ENCODE data around the gene RRP8.

RRP8 gene

GRCh38 chr11:6599881-6600390 is 3.5 kb downstream of the RRP8 start:
- no peak for DNase-seq (ENCODE audit: low read depth)

DNA sequence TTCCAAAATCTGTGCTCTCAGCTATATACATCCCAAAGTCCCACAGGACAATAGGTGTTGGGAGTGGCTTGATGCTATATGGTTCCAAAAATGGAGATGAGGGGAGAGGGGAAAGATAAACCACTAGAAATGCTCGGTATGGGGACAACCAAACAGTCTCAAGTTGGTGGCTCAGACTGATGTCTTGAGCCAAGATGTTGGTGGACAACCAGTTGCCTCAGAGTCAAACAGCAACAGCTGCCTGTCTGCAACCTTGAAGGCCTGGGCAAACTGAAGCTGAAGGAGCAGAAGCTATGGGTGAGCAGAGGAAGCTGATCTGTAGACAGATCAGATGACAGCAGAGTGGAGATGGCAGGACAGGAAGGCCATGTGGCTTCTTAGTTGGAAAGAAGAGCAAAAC is 4.0 kb downstream of the RRP8 start:
- no peak for DNase-seq (ENCODE audit: low read depth)

DNA sequence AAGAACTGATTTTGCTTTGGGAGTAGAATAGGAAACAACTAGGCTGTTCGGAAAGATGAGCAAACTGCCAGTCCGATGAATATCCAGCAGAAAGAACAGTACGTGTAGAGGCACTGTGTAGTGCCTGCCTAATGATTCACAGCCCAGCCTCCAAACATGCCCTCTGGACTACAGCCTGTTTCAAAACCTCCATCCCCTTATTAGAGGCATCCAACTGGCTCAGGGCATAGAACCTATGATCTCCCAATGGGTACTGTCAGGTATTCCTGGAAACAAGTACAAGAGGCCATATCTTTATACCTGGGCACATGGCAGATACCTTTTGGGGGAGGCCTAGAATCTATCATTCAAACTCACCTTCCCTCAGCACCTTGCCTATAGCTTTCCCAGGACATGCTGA is 4.9 kb downstream of the RRP8 start:
- DNase-seq (ENCODE audit: low read depth), result no peak

DNA sequence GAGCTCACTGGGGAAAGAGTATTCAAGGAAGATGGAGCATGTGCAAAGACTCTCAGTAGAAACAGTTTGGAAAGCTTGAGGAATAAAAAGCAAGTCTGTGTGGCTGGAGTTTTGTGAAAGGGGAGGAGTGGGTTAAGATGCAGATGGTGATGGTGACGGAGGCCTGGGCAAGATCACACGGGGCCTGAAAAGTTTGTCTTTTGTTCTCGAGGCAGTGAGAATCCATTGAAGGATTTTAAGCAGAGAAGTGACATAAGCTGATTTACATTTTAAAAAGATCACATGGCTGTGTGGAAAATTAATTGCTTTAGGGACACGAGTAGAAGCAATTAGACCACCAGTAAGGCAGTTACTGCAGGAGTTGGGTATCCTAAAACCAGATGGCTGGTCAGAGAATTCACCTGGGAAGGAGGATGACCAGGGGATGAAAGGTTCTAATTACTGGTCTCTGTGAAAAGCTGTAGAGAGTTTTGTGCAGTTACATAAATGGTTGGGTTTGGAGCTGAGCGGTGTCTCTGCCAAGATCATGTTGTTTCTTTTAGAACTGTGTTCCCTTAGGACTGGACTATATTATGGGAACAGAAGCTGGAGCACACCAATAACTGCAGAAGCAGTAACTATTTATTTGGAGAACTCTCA is 7.1 kb downstream of the RRP8 start:
- no peak for DNase-seq (ENCODE audit: low read depth)

DNA sequence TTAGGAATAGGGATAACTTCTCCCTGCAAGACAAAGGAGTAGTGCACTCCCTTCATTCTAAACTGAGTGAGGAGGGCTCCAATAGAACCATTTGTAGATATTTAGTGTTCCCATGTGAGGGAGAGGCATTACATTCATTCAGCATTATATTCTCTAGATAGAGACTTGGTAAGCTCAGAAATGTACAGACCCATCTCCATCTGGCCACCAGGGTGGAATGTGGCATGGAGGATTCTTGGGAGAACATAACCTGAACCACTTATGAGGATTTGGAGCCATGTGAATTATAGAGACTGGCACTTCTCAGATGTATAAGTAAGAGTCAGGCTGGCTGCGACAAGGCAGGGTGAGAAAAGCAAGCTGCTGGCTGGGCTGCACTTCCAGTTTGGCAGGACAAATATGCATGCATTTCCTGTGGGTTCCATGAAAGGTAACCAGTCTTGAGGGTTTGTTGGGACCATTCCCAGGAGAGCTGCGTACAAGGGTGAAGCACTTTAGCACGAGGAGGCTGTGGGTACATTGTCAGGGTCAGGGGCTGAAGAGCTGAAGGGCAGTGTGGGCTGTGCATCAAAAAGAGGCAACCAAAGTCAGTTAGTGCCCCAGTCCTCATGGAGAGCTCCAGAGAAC is 9.2 kb downstream of the RRP8 start:
- DNase-seq (ENCODE audit: low read depth), result no peak

DNA sequence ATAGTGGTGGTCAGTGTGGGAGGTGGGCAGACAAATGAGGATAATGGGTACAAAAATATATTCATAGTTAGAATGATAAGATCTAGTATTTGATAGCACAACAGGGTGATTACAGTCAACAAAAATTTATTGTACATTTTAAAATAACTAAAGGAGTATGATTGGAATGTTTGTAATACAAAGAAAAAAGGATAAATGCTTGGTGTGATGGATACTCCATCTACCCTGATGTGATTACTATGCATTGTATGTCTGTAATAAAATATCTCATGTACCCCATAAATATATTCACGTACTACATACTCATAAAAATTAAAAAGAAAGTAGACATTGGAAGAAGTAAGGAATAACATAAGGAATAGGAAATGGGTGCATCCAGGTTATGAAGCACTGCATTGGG is 15.4 kb downstream of the RRP8 start:
- DNase-seq (ENCODE audit: low read depth), result no peak

GRCh38 chr11:6587360-6587953 is 16.0 kb downstream of the RRP8 start:
- no peak for DNase-seq (ENCODE audit: low read depth)

DNA sequence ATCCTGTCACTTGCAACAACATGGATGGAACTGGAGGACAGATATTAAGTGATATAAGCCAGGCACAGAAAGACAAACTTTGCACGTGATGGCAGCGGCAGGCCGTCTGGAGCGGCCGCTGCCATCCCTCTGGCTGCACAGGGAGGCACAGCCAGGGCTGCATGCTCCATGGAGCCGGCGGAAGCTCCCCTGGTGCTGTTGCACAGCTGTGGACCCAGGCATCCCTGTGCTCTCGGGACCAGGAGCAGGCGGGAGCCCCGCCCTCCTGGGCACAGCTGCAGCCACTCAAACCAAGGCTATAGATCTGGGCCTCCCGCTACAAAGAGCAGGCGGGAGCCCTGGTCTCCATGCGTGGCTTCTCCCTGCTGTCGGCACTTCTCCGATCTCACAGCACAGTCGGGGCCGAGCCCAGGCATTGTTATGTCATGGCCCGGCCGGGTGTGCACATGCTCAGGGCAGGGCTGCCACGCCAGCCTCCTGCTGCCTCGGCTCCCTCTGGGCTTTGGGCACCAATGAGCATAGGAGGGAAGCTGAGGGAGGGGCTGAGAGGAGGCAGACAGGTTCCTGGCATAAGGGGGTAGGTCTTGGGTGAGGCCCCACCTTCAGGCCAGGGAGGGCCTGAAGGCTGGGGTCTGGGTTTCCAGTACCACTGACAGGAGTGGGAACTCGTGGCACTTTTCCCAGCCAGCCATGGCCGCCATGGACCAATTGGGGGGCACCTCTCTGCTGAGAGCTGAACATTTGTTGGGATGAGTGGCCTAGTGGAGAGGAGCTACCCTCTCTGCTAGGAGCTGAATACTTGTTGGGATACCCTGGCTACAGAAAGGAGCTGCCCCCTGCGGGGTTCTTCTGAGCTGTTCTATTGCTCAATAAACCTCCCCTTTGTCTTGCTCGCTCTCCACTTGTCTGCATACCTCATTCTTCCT is 16.7 kb downstream of the RRP8 start:
- DNase-seq (ENCODE audit: low read depth), result no peak

GRCh38 chr11:6584528-6584927 is 18.9 kb downstream of the RRP8 start:
- DNase-seq (ENCODE audit: low read depth), result no peak

DNA sequence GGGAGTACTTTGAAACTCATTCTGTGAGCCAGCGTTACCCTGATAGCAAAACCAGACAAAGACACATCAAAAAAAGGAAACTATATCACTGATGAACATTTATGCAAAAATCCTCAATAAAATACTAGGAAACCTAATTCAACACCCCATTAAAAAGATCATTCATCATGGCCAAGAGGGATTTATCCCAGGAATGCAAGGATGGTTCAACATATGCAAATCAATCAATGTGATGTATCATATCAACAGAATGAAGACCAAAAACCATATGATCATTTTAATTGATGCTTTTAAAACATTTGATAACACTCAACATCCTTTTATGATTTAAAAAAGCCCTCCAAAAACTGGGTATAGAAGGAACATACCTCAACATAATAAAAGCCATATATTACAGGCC is 19.8 kb downstream of the RRP8 start:
- no peak for DNase-seq (ENCODE audit: low read depth)

GRCh38 chr11:6579681-6580080 is 23.7 kb downstream of the RRP8 start:
- no peak for DNase-seq (ENCODE audit: low read depth)

GRCh38 chr11:6578134-6578533 is 25.3 kb downstream of the RRP8 start:
- no peak for DNase-seq (ENCODE audit: low read depth)

- DNase-seq (ENCODE audit: low read depth), result no peak
These were observed 26.7 kb downstream of the RRP8 start for GRCh38 chr11:6576471-6577373.

DNA sequence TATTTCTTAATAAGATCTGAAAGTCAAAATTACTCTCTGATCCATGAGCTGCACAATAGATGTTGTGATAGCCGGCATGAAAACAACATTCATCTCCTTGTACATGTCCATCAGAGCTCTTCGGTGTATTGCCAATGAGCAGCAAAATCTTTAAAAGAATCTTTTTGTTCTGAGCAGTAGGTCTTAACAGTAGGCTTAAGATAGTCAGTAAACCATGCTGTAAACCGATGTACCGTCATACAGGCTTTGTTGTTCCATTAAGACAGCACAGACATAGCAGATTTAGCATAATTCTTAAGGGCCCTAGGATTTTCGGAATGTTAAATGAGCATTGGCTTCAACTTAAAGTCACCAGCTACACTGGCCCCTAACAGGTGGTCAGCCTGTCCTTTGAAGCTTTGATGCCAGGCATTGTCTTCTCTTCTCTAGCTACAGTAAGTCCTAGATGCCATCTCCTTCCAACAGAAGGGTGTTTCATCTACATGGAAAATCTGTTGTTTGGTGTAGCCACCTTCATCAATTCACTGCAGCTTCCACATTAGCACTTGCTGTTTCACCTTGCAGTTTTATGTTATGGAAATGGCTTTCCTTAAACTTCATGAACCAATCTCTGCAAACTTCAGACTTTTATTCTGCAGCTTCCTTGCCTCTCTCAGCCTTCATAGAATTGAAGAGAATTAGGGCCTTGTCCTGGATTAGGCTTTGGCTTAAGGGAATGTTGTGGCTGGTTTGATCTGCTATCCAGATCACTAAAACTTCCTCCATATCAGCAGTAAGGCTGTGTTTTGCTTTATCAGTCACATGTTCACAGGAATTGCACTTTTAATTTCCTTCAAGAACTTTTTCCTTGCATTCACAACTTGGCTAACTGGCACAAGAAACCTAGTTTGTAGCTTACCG is 28.4 kb downstream of the RRP8 start:
- DNase-seq (ENCODE audit: low read depth), result no peak

GRCh38 chr11:6572215-6572614 is 31.2 kb downstream of the RRP8 start:
- DNase-seq (ENCODE audit: low read depth), result no peak

DNA sequence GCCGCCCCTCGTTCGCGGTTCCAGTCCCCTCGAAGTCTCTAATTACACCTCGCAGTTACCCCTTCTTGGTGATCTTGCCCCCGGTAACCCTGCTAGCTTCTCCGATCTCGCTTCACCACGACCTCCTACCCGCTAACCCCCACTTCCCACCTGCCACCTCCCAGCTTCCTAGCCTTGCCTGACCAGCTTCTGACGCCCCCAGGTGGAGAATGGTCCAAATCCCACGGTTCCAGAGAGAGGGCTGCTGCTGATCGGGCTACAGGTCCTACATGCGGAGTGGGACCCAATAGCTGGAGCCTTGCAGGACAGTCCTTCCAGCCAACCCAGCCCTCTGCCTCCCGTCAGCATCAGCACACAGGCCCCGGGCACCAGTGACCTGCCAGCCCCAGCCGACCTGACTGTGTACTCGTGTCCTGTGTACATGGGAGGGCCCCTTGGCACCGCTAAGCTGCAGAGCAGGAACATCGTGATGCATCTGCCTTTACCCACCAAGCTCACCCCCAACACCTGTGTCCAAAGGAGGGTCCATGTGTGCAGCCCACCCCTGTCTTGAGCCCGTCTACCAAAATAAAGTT is 31.9 kb downstream of the RRP8 start:
- DNase-seq (ENCODE audit: low read depth), result no peak

DNA sequence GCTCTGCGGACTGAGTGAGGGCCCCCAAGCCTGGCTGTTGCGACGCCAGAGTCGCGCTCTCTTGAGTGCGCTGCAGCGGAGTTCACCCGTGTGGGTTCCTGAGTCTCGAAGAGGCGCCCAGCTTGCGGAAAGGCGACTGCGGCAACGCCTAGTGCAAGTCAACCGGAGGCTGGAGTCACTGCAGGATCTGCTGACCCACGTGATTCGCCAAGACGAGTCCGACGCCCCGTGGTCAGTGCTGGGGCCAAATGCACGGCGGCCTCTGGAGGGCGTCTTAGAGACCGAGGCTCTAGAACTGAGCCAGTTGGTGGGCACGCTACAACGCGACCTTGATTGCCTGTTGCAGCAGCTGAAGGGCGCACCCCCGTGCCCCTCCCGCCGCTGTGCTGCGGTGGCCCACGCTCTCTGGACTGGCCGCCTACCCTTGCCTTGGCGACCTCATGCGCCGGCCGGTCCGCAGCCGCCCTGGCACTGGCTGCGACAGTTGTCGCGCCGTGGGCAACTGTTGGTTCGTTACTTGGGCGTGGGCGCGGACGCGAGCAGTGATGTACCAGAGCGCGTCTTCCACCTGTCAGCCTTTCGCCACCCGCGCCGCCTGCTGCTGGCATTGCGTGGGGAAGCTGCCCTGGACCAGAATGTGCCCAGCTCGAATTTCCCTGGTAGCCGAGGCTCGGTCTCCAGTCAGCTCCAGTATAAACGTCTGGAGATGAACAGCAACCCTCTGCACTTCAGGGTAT is 32.6 kb downstream of the RRP8 start:
- no peak for DNase-seq (ENCODE audit: low read depth)

GRCh38 chr11:6569706-6570105 is 33.7 kb downstream of the RRP8 start:
- no peak for DNase-seq (ENCODE audit: low read depth)

GRCh38 chr11:6568191-6568918 is 35.1 kb downstream of the RRP8 start:
- no peak for DNase-seq (ENCODE audit: low read depth)

Data from activated T-cell treated with anti-CD3 and anti-CD28 coated beads for 24 hours (primary cell).